HepG2 (cell line): ENCODE results near the gene AGTPBP1.

Experiments used
- BRF2 ChIP-seq: sonication (generic); formaldehyde crosslinking; IDR thresholded peaks from 2 replicates; pipeline ENCODE4 v1.8.1; 2022; ENCODE audit warnings: mild to moderate bottlenecking, missing genetic modification reagents
- CTCF ChIP-seq: sonication (generic); formaldehyde crosslinking; IDR thresholded peaks from 2 replicates; pipeline ENCODE4 v1.5.0; 2020; ENCODE audit warnings: mild to moderate bottlenecking, missing genetic modification reagents, moderate library complexity
- EP300 ChIP-seq, 3 experiments: sonication (generic) in 1 of 3; formaldehyde crosslinking in 1 of 3; IDR thresholded peaks; 2 replicates each; pipeline versions ENCODE4 v1.5.1 to v1.6.1; 2011 to 2020; ENCODE audit warnings: low read depth in 2 of 3, low read length in 2 of 3, borderline replicate concordance in 1 of 3, improper control_type of control experiment in 1 of 3, mild to moderate bottlenecking in 1 of 3, missing genetic modification reagents in 1 of 3, moderate library complexity in 1 of 3
- ETV6 ChIP-seq: sonication (generic); formaldehyde crosslinking; conservative IDR thresholded peaks from 2 replicates; pipeline ENCODE4 v1.4.0; 2020; ENCODE audit warnings: missing genetic modification reagents
- FOXP4 ChIP-seq: sonication (generic); formaldehyde crosslinking; IDR thresholded peaks from 2 replicates; pipeline ENCODE4 v1.4.0; 2020; ENCODE audit warnings: missing genetic modification reagents
- KAT2B ChIP-seq: fragments of 150-350 bp; IDR thresholded peaks from 2 replicates; pipeline ENCODE4 v1.6.1; 2014; ENCODE audit warnings: low read depth, low read length, borderline replicate concordance
- KLF16 ChIP-seq, 2 experiments: sonication (generic) in 1 of 2; formaldehyde crosslinking in 1 of 2; IDR thresholded peaks; 2 replicates each; pipeline versions ENCODE4 v1.6.1 to v1.8.0; 2016 to 2023; ENCODE audit warnings: missing genetic modification reagents in 2 of 2, missing compliant biosample characterization in 1 of 2
- MAX ChIP-seq: IDR thresholded peaks from 2 replicates; pipeline ENCODE4 v1.6.1; 2012; ENCODE audit warnings: inconsistent platforms
- STAT6 ChIP-seq: sonication (generic); formaldehyde crosslinking; IDR thresholded peaks from 2 replicates; pipeline ENCODE4 v1.4.0; 2020; ENCODE audit warnings: missing genetic modification reagents, mild to moderate bottlenecking, borderline replicate concordance

GRCh38 chr9:85522459-85523092 is 219.2 kb downstream of the AGTPBP1 start:
- no peak for TF ChIP-seq KLF16 (CRISPR knock-in tag; IDR thresholded peaks at IDR 0.05)
- TF ChIP-seq BRF2 (CRISPR knock-in tag): no peak
- no peak for TF ChIP-seq ETV6 (CRISPR knock-in tag)
- no peak for TF ChIP-seq FOXP4 (CRISPR knock-in tag)
- no peak for TF ChIP-seq MAX
- TF ChIP-seq CTCF (CRISPR knock-in tag): no peak
- no peak for TF ChIP-seq KAT2B
- TF ChIP-seq EP300 (IDR thresholded peaks at IDR 0.05; ENCODE audit: low read depth in 2 of 2, low read length in 2 of 2): no peak
- no peak for TF ChIP-seq EP300 (CRISPR knock-in tag; IDR thresholded peaks at IDR 0.05; ENCODE audit: borderline replicate concordance)
- no peak for TF ChIP-seq STAT6 (CRISPR knock-in tag)
